NCI-H2171 (cell line): ENCODE measurements around the gene GDA.
"Not testable (repeated sequence)": the region's sequence is repeated elsewhere in the genome, so short reads cannot be mapped to it uniquely, and the experiment has no call there.

Experiments used
- DNase-seq: peaks from one replicate; lab custom pipeline; 2025; lab: John Stamatoyannopoulos, UW

Gene GDA

GRCh38 chr9:72278959-72279358 lies 129.7 kb downstream of the GDA start:
- DNase-seq = no peak

- DNase-seq = peak; percentile 33
These were observed 131.8 kb downstream of the GDA start for GRCh38 chr9:72280913-72281500.

DNA sequence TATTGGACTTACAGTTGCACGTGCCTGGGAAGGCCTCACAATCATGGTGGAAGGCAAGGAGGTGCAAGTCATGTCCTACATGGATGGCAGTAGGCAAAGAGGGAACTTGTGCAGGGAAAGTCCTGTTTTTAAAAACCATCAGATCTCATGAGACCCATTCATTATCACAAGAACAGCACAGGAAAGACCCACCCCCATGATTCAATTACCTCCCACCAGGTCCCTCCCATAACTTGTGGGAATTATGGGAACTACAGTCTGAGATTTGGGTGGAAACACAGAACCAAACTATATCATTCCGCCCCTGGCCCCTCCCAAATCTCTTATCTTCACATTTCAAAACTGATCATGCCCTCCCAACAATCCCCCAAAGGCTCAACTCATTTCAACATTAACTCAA lies 140.2 kb downstream of the GDA start:
- no peak for DNase-seq

GRCh38 chr9:72290311-72290710 lies 141.1 kb downstream of the GDA start:
- DNase-seq = no peak

GRCh38 chr9:72291576-72291975 lies 142.3 kb downstream of the GDA start:
- not testable (repeated sequence) for DNase-seq

DNA sequence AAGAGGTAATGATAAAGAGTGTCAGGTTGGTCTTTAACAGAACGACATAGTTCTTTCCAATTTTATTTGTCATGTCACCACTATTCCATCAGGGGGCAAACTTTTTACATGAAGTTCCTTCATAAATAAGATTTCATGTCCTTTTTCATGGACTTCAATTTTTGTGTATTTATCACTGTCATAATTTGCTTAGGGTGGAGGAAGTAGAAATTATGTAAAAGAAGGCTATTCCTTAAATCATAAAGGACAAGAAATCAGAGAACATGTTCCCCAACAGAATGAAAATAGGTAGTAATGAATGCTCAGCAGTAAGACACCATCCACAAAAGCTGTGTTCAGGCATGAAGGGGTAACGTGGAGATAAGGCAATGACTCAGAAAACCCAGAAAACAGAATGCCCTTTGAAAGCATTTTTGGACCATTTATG lies 143.0 kb downstream of the GDA start:
- DNase-seq = peak; percentile 3

DNA sequence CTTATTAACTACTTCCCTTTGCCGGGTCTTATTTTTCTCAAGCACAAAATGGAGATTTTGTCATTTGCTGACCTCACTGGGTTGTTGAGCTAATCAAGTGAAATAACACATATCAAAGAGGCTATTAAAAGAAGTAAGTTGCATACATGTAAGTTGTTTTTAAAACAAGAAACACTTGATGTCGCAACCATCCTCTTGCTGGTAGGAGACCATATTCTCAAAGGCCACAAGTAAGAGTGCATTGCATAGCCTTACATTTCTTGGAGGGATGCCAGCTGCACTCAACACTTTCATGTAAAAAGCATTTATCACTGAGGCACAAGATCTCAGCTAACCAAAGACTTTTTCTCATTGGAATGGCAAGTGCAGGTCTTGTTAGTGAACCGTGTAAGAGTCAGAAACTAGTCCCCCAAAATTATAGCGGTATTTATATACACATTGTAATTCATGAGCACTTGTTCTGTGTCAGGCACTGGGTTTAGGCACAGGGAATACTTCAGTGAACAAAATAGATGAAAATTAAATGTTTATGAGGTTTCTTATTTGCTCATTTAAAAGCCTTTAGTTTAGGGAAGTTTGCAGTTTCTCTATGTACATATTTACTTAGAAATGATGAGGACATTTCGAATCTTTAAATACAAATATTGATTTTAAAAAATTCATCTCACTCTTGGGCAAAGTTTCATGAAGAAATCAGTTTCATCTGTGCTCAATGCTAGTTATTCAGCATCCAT lies 143.8 kb downstream of the GDA start:
- DNase-seq = no peak

DNA sequence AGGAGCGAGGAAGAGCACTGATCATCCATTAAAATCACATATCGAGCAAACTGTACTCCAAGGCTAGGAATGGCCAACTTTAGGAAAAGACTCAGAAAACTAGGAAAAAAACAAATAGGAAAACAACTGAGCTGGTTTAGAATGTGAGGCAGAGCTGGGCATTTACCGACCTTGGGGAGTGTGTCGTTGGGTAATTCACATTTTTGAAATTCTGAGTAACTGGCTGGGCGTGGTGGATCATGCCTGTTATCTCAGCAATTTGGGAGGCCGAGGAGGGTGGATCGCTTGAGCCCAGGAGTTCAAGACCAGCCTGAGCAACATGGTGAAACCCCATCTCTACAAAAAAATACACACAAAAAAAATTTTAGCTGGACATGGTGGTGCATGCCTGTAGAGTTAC lies 145.7 kb downstream of the GDA start:
- DNase-seq = no peak

DNA sequence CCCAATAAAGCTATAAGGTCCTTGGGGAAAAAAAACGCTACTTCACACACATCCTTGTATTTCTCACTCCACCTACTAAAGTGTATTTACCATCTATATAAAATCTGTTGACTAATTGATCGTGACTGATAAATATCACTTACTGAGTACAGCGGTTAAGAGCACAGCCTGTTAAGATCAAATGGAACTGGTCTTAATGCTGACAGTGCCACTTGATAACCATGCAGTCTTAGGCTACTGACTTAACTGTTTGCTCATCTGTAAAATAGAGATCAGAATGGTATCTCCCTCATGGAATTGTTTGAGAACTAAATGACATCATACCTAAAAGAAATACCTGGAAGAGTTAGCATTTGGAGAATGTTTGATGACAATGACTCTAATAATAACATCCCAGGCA lies 148.3 kb downstream of the GDA start:
- no peak for DNase-seq

- no peak for DNase-seq
These were observed 149.9 kb downstream of the GDA start for GRCh38 chr9:72299017-72299603.

GRCh38 chr9:72300873-72301272 lies 151.6 kb downstream of the GDA start:
- no peak for DNase-seq
